SK-N-SH treated with all-trans-retinoic acid at 6 μM for 48 hours (cell line): ENCODE results near the gene SDHAF4.
A peak's percentile ranks its signal among the peaks of the same experiment; 100 is the strongest.

ENCODE experiments used
- ATAC-seq: fragments of 200-7000 bp; cut with Tn5 transposase; 3 replicates; pipeline ENCODE4 v1.9.1; 2020; ENCODE audit warnings: mild to moderate bottlenecking, moderate library complexity
- ARNTL ChIP-seq: fragments of 450-650 bp; formaldehyde crosslinking; IDR thresholded peaks from 2 replicates; pipeline ENCODE4 v1.5.0; 2020; ENCODE audit warnings: low read depth, mild to moderate bottlenecking, moderate library complexity, borderline replicate concordance
- BACH2 ChIP-seq: fragments of 250-450 bp; sonication (Bioruptor Pico); IDR thresholded peaks from 2 replicates; pipeline ENCODE4 v1.9.0; 2021; ENCODE audit warnings: mild to moderate bottlenecking, borderline replicate concordance
- CREB5 ChIP-seq: fragments of 250-450 bp; sonication (Bioruptor Pico); IDR thresholded peaks from 2 replicates; pipeline ENCODE4 v1.5.1; 2020; ENCODE audit warnings: low read depth, mild to moderate bottlenecking, moderate library complexity
- ESRRG ChIP-seq: fragments of 250-450 bp; sonication (Bioruptor Pico); IDR thresholded peaks from 2 replicates; pipeline ENCODE4 v1.6.1; 2021; ENCODE audit warnings: mild to moderate bottlenecking
- GLIS3 ChIP-seq: fragments of 250-450 bp; sonication (Bioruptor Pico); IDR thresholded peaks from 2 replicates; pipeline ENCODE4 v1.5.0; 2020; ENCODE audit warnings: mild to moderate bottlenecking, moderate library complexity
- OSR1 ChIP-seq: fragments of 250-450 bp; sonication (Bioruptor Pico); IDR thresholded peaks from 2 replicates; pipeline ENCODE4 v1.8.0; 2022; ENCODE audit warnings: moderate library complexity, mild to moderate bottlenecking, inconsistent platforms
- PATZ1 ChIP-seq: fragments of 250-450 bp; sonication (Bioruptor Pico); IDR thresholded peaks from 2 replicates; pipeline ENCODE4 v1.8.0; 2020; ENCODE audit warnings: mild to moderate bottlenecking, moderate library complexity, borderline replicate concordance
- POU6F1 ChIP-seq: fragments of 250-450 bp; sonication (Bioruptor Pico); IDR thresholded peaks from 2 replicates; pipeline ENCODE4 v1.8.0; 2021; ENCODE audit warnings: low read depth, mild to moderate bottlenecking, moderate library complexity, borderline replicate concordance
- PPARA ChIP-seq: fragments of 250-450 bp; sonication (Bioruptor Pico); IDR thresholded peaks from 2 replicates; pipeline ENCODE4 v1.5.0; 2020; ENCODE audit warnings: mild to moderate bottlenecking, borderline replicate concordance
- RARB ChIP-seq: fragments of 250-450 bp; sonication (Bioruptor Pico); IDR thresholded peaks from 2 replicates; pipeline ENCODE4 v1.8.0; 2021; ENCODE audit warnings: mild to moderate bottlenecking, moderate library complexity
- SNAI2 ChIP-seq: fragments of 250-450 bp; sonication (Bioruptor Pico); IDR thresholded peaks from 2 replicates; pipeline ENCODE4 v1.5.0; 2020; ENCODE audit warnings: mild to moderate bottlenecking, moderate library complexity
- TCF4 ChIP-seq: fragments of 250-450 bp; sonication (Bioruptor Pico); IDR thresholded peaks from 2 replicates; pipeline ENCODE4 v1.8.0; 2021; ENCODE audit warnings: mild to moderate bottlenecking, moderate library complexity, borderline replicate concordance
- TOX ChIP-seq: fragments of 250-450 bp; sonication (Bioruptor Pico); IDR thresholded peaks from 2 replicates; pipeline ENCODE4 v1.8.0; 2021; ENCODE audit warnings: mild to moderate bottlenecking, moderate library complexity, borderline replicate concordance
- TSHZ2 ChIP-seq: fragments of 250-450 bp; sonication (Bioruptor Pico); IDR thresholded peaks from 2 replicates; pipeline ENCODE4 v1.5.0; 2020; ENCODE audit warnings: mild to moderate bottlenecking, moderate library complexity
- ZFP3 ChIP-seq: fragments of 250-450 bp; sonication (Bioruptor Pico); IDR thresholded peaks from 2 replicates; pipeline ENCODE4 v1.5.0; 2020; ENCODE audit warnings: mild to moderate bottlenecking, moderate library complexity
- ZFP30 ChIP-seq: fragments of 450-650 bp; formaldehyde crosslinking; IDR thresholded peaks from 2 replicates; pipeline ENCODE4 v1.5.0; 2022; ENCODE audit warnings: mild to moderate bottlenecking, moderate library complexity
- ZNF565 ChIP-seq: fragments of 450-650 bp; formaldehyde crosslinking; conservative IDR thresholded peaks from 2 replicates; pipeline ENCODE4 v1.5.0; 2020; ENCODE audit warnings: low read depth, mild to moderate bottlenecking, moderate library complexity
- ZNF70 ChIP-seq: fragments of 450-650 bp; formaldehyde crosslinking; IDR thresholded peaks from 2 replicates; pipeline ENCODE4 v1.5.0; 2020; ENCODE audit warnings: mild to moderate bottlenecking, moderate library complexity
- ZNF8 ChIP-seq: fragments of 450-650 bp; formaldehyde crosslinking; IDR thresholded peaks from 2 replicates; pipeline ENCODE4 v1.5.0; 2020; ENCODE audit warnings: mild to moderate bottlenecking, moderate library complexity

SDHAF4 gene

GRCh38 chr6:70531133-70531532 is 35.6 kb upstream of the SDHAF4 start (continued):
- TF ChIP-seq TSHZ2 (no peak), SNAI2 (CRISPR knock-in tag) (no peak), TCF4 (no peak), CREB5 (no peak), BACH2 (CRISPR knock-in tag) (no peak), ZNF565 (CRISPR knock-in tag) (no peak), GLIS3 (no peak), ZFP3 (CRISPR knock-in tag) (no peak), ARNTL (no peak), TOX (CRISPR knock-in tag) (no peak), ZFP30 (CRISPR knock-in tag) (no peak)

GRCh38 chr6:70537266-70537665 is 29.5 kb upstream of the SDHAF4 start:
- ATAC-seq = no peak
- TF ChIP-seq ESRRG (CRISPR knock-in tag) (no peak), PPARA (CRISPR knock-in tag) (no peak), SNAI2 (CRISPR knock-in tag) (no peak), TCF4 (no peak), ZNF70 (CRISPR knock-in tag) (no peak), POU6F1 (CRISPR knock-in tag) (no peak)
- TF ChIP-seq, all 23 proteins: peak for 0

GRCh38 chr6:70538376-70538775 is 28.4 kb upstream of the SDHAF4 start:
- ATAC-seq = no peak
- no peak for TF ChIP-seq ZFP30 (CRISPR knock-in tag)

GRCh38 chr6:70547313-70547712 is 19.4 kb upstream of the SDHAF4 start:
- peak; percentile 85 for ATAC-seq
- TF ChIP-seq ZFP3 (CRISPR knock-in tag) (no peak), ZNF8 (CRISPR knock-in tag) (no peak), ZNF70 (CRISPR knock-in tag) (no peak), PPARA (CRISPR knock-in tag) (no peak), RARB (CRISPR knock-in tag) (no peak), BACH2 (CRISPR knock-in tag) (no peak), ZFP30 (CRISPR knock-in tag) (no peak), OSR1 (no peak)

- ATAC-seq = no peak
Measured at GRCh38 chr6:70547905-70548304, 18.8 kb upstream of the SDHAF4 start.

More at GRCh38 chr6:70547905-70548304, 18.8 kb upstream of the SDHAF4 start:
- TF ChIP-seq ESRRG (CRISPR knock-in tag) (no peak), ZFP3 (CRISPR knock-in tag) (no peak), ZNF70 (CRISPR knock-in tag) (no peak), PATZ1 (CRISPR knock-in tag) (no peak), ZNF8 (CRISPR knock-in tag) (no peak), ZNF565 (CRISPR knock-in tag) (no peak), TOX (CRISPR knock-in tag) (no peak), POU6F1 (CRISPR knock-in tag) (no peak), BACH2 (CRISPR knock-in tag) (no peak)
